PC-3 (cell line): ENCODE results near the gene PACSIN1.

Experiments used
- EZH2 ChIP-seq: fragments of 300-600 bp; sonication (generic); IDR thresholded peaks from one replicate; pipeline ENCODE4 v1.6.1; 2017; ENCODE audit warnings: antibody characterized with exemption, mild to moderate bottlenecking, low read length; ENCODE audit not compliant: unreplicated experiment
- TF ChIP-seq, protein P1 (sequence below): fragments of 300-600 bp; sonication (generic); conservative IDR thresholded peaks from 2 replicates; pipeline ENCODE4 v1.5.1; 2017; ENCODE audit warnings: antibody characterized with exemption, low read depth, mild to moderate bottlenecking, low read length

DNA sequence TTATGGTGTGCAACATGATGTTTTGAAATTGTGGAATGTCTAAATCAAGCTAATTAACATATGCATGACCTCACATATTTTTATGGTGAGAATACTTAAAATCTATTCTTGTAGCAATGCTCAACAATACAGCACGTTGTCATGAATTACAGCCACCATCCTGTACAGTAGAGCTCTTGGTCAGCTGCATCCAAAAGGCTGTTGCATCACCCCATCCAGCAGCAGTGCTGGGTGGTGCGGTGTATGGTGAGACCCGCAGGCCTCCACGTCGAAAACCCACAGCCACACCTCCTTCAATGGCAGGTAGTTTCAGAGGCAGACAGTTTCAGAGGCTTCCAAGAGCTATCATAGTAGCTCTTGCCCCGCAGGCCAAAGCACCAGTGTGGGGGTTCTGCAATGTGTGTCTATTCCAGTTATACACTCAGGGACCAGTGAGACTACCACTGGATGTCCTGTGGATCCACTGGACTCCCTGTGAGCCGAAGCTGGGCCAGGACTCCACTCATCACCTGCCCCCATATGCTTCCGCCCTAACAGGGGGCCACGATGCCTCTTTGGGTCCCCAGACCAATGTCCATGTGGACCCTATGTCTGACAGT is 23.4 kb downstream of the PACSIN1 start:
- TF ChIP-seq, protein P1, sequence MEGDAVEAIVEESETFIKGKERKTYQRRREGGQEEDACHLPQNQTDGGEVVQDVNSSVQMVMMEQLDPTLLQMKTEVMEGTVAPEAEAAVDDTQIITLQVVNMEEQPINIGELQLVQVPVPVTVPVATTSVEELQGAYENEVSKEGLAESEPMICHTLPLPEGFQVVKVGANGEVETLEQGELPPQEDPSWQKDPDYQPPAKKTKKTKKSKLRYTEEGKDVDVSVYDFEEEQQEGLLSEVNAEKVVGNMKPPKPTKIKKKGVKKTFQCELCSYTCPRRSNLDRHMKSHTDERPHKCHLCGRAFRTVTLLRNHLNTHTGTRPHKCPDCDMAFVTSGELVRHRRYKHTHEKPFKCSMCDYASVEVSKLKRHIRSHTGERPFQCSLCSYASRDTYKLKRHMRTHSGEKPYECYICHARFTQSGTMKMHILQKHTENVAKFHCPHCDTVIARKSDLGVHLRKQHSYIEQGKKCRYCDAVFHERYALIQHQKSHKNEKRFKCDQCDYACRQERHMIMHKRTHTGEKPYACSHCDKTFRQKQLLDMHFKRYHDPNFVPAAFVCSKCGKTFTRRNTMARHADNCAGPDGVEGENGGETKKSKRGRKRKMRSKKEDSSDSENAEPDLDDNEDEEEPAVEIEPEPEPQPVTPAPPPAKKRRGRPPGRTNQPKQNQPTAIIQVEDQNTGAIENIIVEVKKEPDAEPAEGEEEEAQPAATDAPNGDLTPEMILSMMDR: no peak
- TF ChIP-seq EZH2: no peak
